Endodermal cell (in vitro differentiated cells): ENCODE results near the gene CAPN12. TPM values are rescaled to one million over a fixed set of nuclear protein-coding genes. Genes with fewer than 3 reads are reported as not detected.

Experiments
- DNase-seq: peaks from one replicate; pipeline ENCODE4 v3.0.0-alpha.2; 2017
- H3K27ac ChIP-seq: 2 replicates; pipeline ENCODE4 v1.5.1; 2013; ENCODE audit warnings: mild to moderate bottlenecking, low read depth, low read length, moderate library complexity
- H3K27me3 ChIP-seq: 2 replicates; pipeline ENCODE4 v1.6.1; 2013; ENCODE audit warnings: mild to moderate bottlenecking, low read length, moderate library complexity; ENCODE audit not compliant: insufficient read depth, control insufficient read depth, poor library complexity, severe bottlenecking
- H3K36me3 ChIP-seq: 2 replicates; pipeline ENCODE4 v1.7.0; 2013; ENCODE audit warnings: mild to moderate bottlenecking, low read length, moderate library complexity; ENCODE audit not compliant: control insufficient read depth, insufficient read depth
- H3K4me1 ChIP-seq: one replicate; pipeline ENCODE4 v1.7.0; 2013; ENCODE audit warnings: low read length; ENCODE audit not compliant: control insufficient read depth, insufficient read depth
- H3K4me3 ChIP-seq: 2 replicates; pipeline ENCODE4 v1.5.1; 2013; ENCODE audit warnings: mild to moderate bottlenecking, low read length, moderate library complexity
- H3K9ac ChIP-seq: 2 replicates; pipeline ENCODE4 v1.6.1; 2013; ENCODE audit warnings: mild to moderate bottlenecking, low read length, moderate library complexity; ENCODE audit not compliant: poor library complexity, severe bottlenecking; ENCODE audit errors: extremely low read depth
- H3K9me3 ChIP-seq: 2 replicates; pipeline ENCODE4 v1.6.1; 2013; ENCODE audit warnings: mild to moderate bottlenecking, low read length, moderate library complexity; ENCODE audit not compliant: control insufficient read depth
- H3K27ac Mint-ChIP-seq: 2 replicates; pipeline ENCODE4 v1.8.0; 2020; ENCODE audit warnings: mixed read lengths
- H3K27me3 Mint-ChIP-seq: 2 replicates; pipeline ENCODE4 v1.8.0; 2021; ENCODE audit warnings: mild to moderate bottlenecking, mixed read lengths; ENCODE audit not compliant: insufficient read depth
- H3K36me3 Mint-ChIP-seq: 2 replicates; pipeline ENCODE4 v1.8.0; 2020; ENCODE audit warnings: low read depth, mixed read lengths
- H3K4me1 Mint-ChIP-seq: 2 replicates; pipeline ENCODE4 v1.8.0; 2020; ENCODE audit warnings: mixed read lengths
- H3K4me3 Mint-ChIP-seq: 2 replicates; pipeline ENCODE4 v1.8.0; 2020; ENCODE audit warnings: mild to moderate bottlenecking, moderate library complexity, mixed read lengths
- H3K9me3 Mint-ChIP-seq: 2 replicates; pipeline ENCODE4 v1.8.0; 2020; ENCODE audit warnings: mild to moderate bottlenecking, mixed read lengths
- CTCF ChIP-seq: fragments of 200-600 bp; sonication (generic); conservative IDR thresholded peaks from 2 replicates; pipeline ENCODE4 v1.5.0; 2021; ENCODE audit warnings: antibody characterized with exemption, mild to moderate bottlenecking
- WGBS, 2 experiments: methylation state at CpG; one replicate each; pipeline versions ENCODE4 v1.1.5 to v1.1.7; 2013; ENCODE audit warnings: missing lambda C conversion rate in 2 of 2, mixed read lengths in 1 of 2; ENCODE audit not compliant: insufficient coverage in 1 of 2, insufficient read length in 1 of 2; 5-methylcytosine and 5-hydroxymethylcytosine counted together
- total RNA-seq, 2 donors: library from RNA; stranded (reverse); fragmentation: NEBNext Ultra II Directional in 1 of 2; extraction: Animal tissue kit (Norgen Biotek cat#: 25700) in 1 of 2; gene quantifications; 2 replicates in 1 of 2; 3 replicates in 1 of 2; pipeline ENCODE4 v1.2.1, GENCODE V29; 2021

Gene CAPN12
- total RNA-seq, 2 donors from 2014 or later: 14.5 to 83.0 TPM

GRCh38 chr19:38682195-38682867 lies 61.9 kb downstream of the CAPN12 start:
- Mint-ChIP-seq H3K4me1 (peaks cover 58% of the 10 kb centered on the region), H3K36me3 (peaks cover 45% of the 10 kb centered on the region), H3K27me3 (no peaks in the 10 kb centered on the region), H3K27ac (peak overlapping the region; percentile 99), H3K4me3 (no peak overlapping the region), H3K9me3 (peaks cover 4% of the 10 kb centered on the region)
- no peak for DNase-seq
- no peak overlapping the region for H3K4me3 ChIP-seq
- H3K4me1 ChIP-seq: peaks cover 31% of the 10 kb centered on the region
- H3K9me3 ChIP-seq: no peaks in the 10 kb centered on the region
- H3K36me3 ChIP-seq: peaks cover 41% of the 10 kb centered on the region
- no peaks in the 10 kb centered on the region for H3K27me3 ChIP-seq
- H3K27ac ChIP-seq: peak overlapping the region; percentile 90
- 92% methylated on average over 6 to 11 of the region's 11 CpGs for WGBS, 2 experiments
- no peak for TF ChIP-seq CTCF
- H3K9ac ChIP-seq: no peak overlapping the region

Other genes starting within 250 kb of the CAPN12 start
- 10 to 100 TPM; 12.3 to 17.8 TPM for gene MAP4K1, start 126.5 kb downstream of the CAPN12 start, total RNA-seq
- gene EIF3K, start 125.3 kb downstream of the CAPN12 start, total RNA-seq: 100 to 1,000 TPM; 303 to 334 TPM
- 100 to 1,000 TPM; 378 to 437 TPM for gene ACTN4, start 96.8 kb downstream of the CAPN12 start, total RNA-seq
- 1 to 10 TPM in 1 of 2 donors, not detected in 1; 1.8 TPM for gene LGALS7, start 29.0 kb upstream of the CAPN12 start, total RNA-seq
- not detected for gene LGALS7B, start 44.7 kb upstream of the CAPN12 start, total RNA-seq
- gene LGALS4, start 68.5 kb upstream of the CAPN12 start, total RNA-seq: under 1 TPM; 0.49 to 0.84 TPM
- gene ECH1, start 87.3 kb upstream of the CAPN12 start, total RNA-seq: 100 to 1,000 TPM; 114 to 129 TPM
- 100 to 1,000 TPM; 607 to 646 TPM for gene HNRNPL, start 105.5 kb upstream of the CAPN12 start, total RNA-seq
- gene RINL, start 133.8 kb upstream of the CAPN12 start, total RNA-seq: 1 to 10 TPM; 4.8 to 6.7 TPM
- 10 to 100 TPM; 10.4 to 13.7 TPM for gene SIRT2, start 155.1 kb upstream of the CAPN12 start, total RNA-seq
- 10 to 100 TPM; 20.7 to 24.3 TPM for gene NFKBIB, start 155.5 kb upstream of the CAPN12 start, total RNA-seq
- 1 to 10 TPM in 1 of 2 donors, not detected in 1; 1.2 TPM for gene CCER2, start 167.7 kb upstream of the CAPN12 start, total RNA-seq
- 10 to 100 TPM; 53.2 to 60.2 TPM for gene SARS2, start 186.3 kb upstream of the CAPN12 start, total RNA-seq
- gene MRPS12, start 186.5 kb upstream of the CAPN12 start, total RNA-seq: 10 to 100 TPM; 37.5 to 38.3 TPM
- 10 to 100 TPM; 21.2 to 40.3 TPM for gene FBXO17, start 231.3 kb upstream of the CAPN12 start, total RNA-seq